H9 (cell line): ENCODE data around the gene MVD. TPM values are rescaled to one million over a fixed set of nuclear protein-coding genes. Genes with fewer than 3 reads are reported as not detected.

ENCODE experiments used
- DNase-seq: peaks from one replicate; pipeline ENCODE4 v3.0.0-alpha.2; 2017
- H2AFZ ChIP-seq: one replicate; pipeline ENCODE4 v1.6.1; 2013; ENCODE audit warnings: mild to moderate bottlenecking, low read length, control low read depth, moderate library complexity
- H2AK5ac ChIP-seq: 2 replicates; pipeline ENCODE4 v1.6.1; 2013; ENCODE audit warnings: low read length, control low read depth, mixed read lengths; ENCODE audit not compliant: insufficient read length
- H2BK120ac ChIP-seq: one replicate; pipeline ENCODE4 v1.6.1; 2013; ENCODE audit warnings: low read depth, mild to moderate bottlenecking, low read length, control low read depth, inconsistent platforms; ENCODE audit not compliant: poor library complexity, severe bottlenecking
- H2BK12ac ChIP-seq: 2 replicates; pipeline ENCODE4 v1.6.1; 2013; ENCODE audit warnings: low read length, control low read depth, mixed read lengths, low read depth; ENCODE audit not compliant: insufficient read length
- H2BK15ac ChIP-seq: 2 replicates; pipeline ENCODE4 v1.6.1; 2013; ENCODE audit warnings: low read depth, low read length, control low read depth
- H2BK20ac ChIP-seq: one replicate; pipeline ENCODE4 v1.6.1; 2013; ENCODE audit warnings: low read depth, mild to moderate bottlenecking, low read length, control low read depth, inconsistent platforms; ENCODE audit not compliant: poor library complexity, severe bottlenecking
- H2BK5ac ChIP-seq: 2 replicates; pipeline ENCODE4 v1.6.1; 2013; ENCODE audit warnings: low read length, control low read depth, mixed read lengths; ENCODE audit not compliant: insufficient read length
- H3K14ac ChIP-seq: 2 replicates; pipeline ENCODE4 v1.6.1; 2013; ENCODE audit warnings: low read length, control low read depth; ENCODE audit not compliant: insufficient read depth
- H3K18ac ChIP-seq: 2 replicates; pipeline ENCODE4 v1.6.1; 2013; ENCODE audit warnings: low read depth, mild to moderate bottlenecking, mixed read lengths, low read length, control low read depth; ENCODE audit not compliant: insufficient read length
- H3K23ac ChIP-seq: 2 replicates; pipeline ENCODE4 v1.6.1; 2013; ENCODE audit warnings: low read length, control low read depth, mixed read lengths, low read depth; ENCODE audit not compliant: insufficient read length
- H3K23me2 ChIP-seq: 2 replicates; pipeline ENCODE4 v1.6.1; 2013; ENCODE audit warnings: low read depth, mild to moderate bottlenecking, mixed read lengths, low read length, control low read depth; ENCODE audit not compliant: insufficient read length, poor library complexity, severe bottlenecking
- H3K27ac ChIP-seq: 2 replicates; pipeline ENCODE4 v1.5.1; 2013; ENCODE audit warnings: low read length, control low read depth, mixed read lengths, low read depth; ENCODE audit not compliant: insufficient read length
- H3K27me3 ChIP-seq: 2 replicates; pipeline ENCODE4 v1.6.1; 2013; ENCODE audit warnings: low read length, control low read depth, inconsistent platforms; ENCODE audit not compliant: insufficient read depth
- H3K4ac ChIP-seq: 2 replicates; pipeline ENCODE4 v1.6.1; 2013; ENCODE audit warnings: low read depth, mild to moderate bottlenecking, control low read depth, inconsistent platforms, low read length, moderate library complexity
- H3K4me1 ChIP-seq: 2 replicates; pipeline ENCODE4 v1.6.1; 2013; ENCODE audit warnings: low read length, control low read depth, inconsistent platforms; ENCODE audit not compliant: insufficient read depth
- H3K4me2 ChIP-seq: 2 replicates; pipeline ENCODE4 v1.6.1; 2013; ENCODE audit warnings: low read length, control low read depth, mixed read lengths; ENCODE audit not compliant: insufficient read length, insufficient read depth
- H3K56ac ChIP-seq: 2 replicates; pipeline ENCODE4 v1.6.1; 2013; ENCODE audit warnings: low read depth, mild to moderate bottlenecking, mixed read lengths, low read length, control low read depth; ENCODE audit not compliant: insufficient read length
- H3K79me1 ChIP-seq: 2 replicates; pipeline ENCODE4 v1.6.1; 2013; ENCODE audit warnings: low read depth, mild to moderate bottlenecking, moderate library complexity, low read length, control low read depth, inconsistent platforms; ENCODE audit not compliant: insufficient read depth, poor library complexity, severe bottlenecking
- H3K79me2 ChIP-seq: 2 replicates; pipeline ENCODE4 v1.6.1; 2013; ENCODE audit warnings: low read length, control low read depth, inconsistent platforms; ENCODE audit not compliant: insufficient read depth
- H3K9ac ChIP-seq: 2 replicates; pipeline ENCODE4 v1.6.1; 2013; ENCODE audit warnings: low read length, control low read depth, mixed read lengths; ENCODE audit not compliant: insufficient read length; ENCODE audit errors: extremely low read depth
- H3K9me3 ChIP-seq: one replicate; pipeline ENCODE4 v1.6.1; 2013; ENCODE audit warnings: low read depth, low read length, inconsistent platforms; ENCODE audit not compliant: control insufficient read depth
- H3T11ph ChIP-seq: one replicate; pipeline ENCODE4 v1.6.1; 2013; ENCODE audit warnings: mild to moderate bottlenecking, low read length, control low read depth, inconsistent platforms
- H4K20me1 ChIP-seq: one replicate; pipeline ENCODE4 v1.6.1; 2013; ENCODE audit not compliant: control insufficient read depth, insufficient read length, insufficient read depth
- H4K5ac ChIP-seq: 2 replicates; pipeline ENCODE4 v1.6.1; 2013; ENCODE audit warnings: low read depth, mild to moderate bottlenecking, mixed read lengths, low read length, control low read depth; ENCODE audit not compliant: insufficient read length
- H4K8ac ChIP-seq: replicated peaks from 2 replicates; pipeline ENCODE4 v1.6.1; 2013; ENCODE audit warnings: low read length, control low read depth, mixed read lengths, low read depth; ENCODE audit not compliant: insufficient read length
- H4K91ac ChIP-seq: 2 replicates; pipeline ENCODE4 v1.6.1; 2013; ENCODE audit warnings: low read depth, mild to moderate bottlenecking, moderate library complexity, mixed read lengths, low read length, control low read depth; ENCODE audit not compliant: insufficient read length
- H3K27ac Mint-ChIP-seq, 3 experiments: 2 replicates in 2 of 3; 3 replicates in 1 of 3; pipeline ENCODE4 v1.8.0; 2020 to 2021; ENCODE audit warnings: mixed read lengths in 3 of 3, mild to moderate bottlenecking in 1 of 3, moderate library complexity in 1 of 3
- H3K27me3 Mint-ChIP-seq: 2 replicates; pipeline ENCODE4 v1.8.0; 2021; ENCODE audit warnings: low read depth, mild to moderate bottlenecking, moderate library complexity, mixed read lengths
- H3K36me3 Mint-ChIP-seq, 3 experiments: 2 replicates in 2 of 3; 3 replicates in 1 of 3; pipeline ENCODE4 v1.8.0; 2020 to 2021; ENCODE audit warnings: low read depth in 3 of 3, mixed read lengths in 3 of 3; ENCODE audit not compliant: insufficient read depth in 1 of 3
- H3K4me1 Mint-ChIP-seq, 2 experiments: 2 replicates each; pipeline ENCODE4 v1.8.0; 2020; ENCODE audit warnings: mixed read lengths in 2 of 2
- H3K4me3 Mint-ChIP-seq, 2 experiments: 2 replicates in 1 of 2; 3 replicates in 1 of 2; pipeline ENCODE4 v1.8.0; 2020 to 2021; ENCODE audit warnings: mild to moderate bottlenecking in 2 of 2, mixed read lengths in 2 of 2, moderate library complexity in 1 of 2
- H3K9me3 Mint-ChIP-seq, 2 experiments: 2 replicates in 1 of 2; 3 replicates in 1 of 2; pipeline ENCODE4 v1.8.0; 2020; ENCODE audit warnings: mild to moderate bottlenecking in 2 of 2, mixed read lengths in 2 of 2, moderate library complexity in 1 of 2
- CTCF ChIP-seq: fragments of 200-600 bp; sonication (generic); conservative IDR thresholded peaks from 3 replicates; pipeline ENCODE4 v1.8.0; 2021; ENCODE audit warnings: antibody characterized with exemption, mild to moderate bottlenecking
- WGBS: extraction: QIAGEN DNeasy Blood & Tissue Kit; methylation state at CpG from one replicate; pipeline ENCODE4 v1.1.7; 2013; ENCODE audit warnings: missing lambda C conversion rate, low lambda C conversion rate, mixed read lengths; ENCODE audit not compliant: insufficient read length; ENCODE audit errors: extremely low coverage; 5-methylcytosine and 5-hydroxymethylcytosine counted together
- total RNA-seq: library from RNA; stranded (reverse); gene quantifications from 2 replicates; pipeline ENCODE4 v1.2.1, GENCODE V29; 2021

MVD gene
- total RNA-seq, 1 experiment from 2014 or later, result 53.2 TPM

- Histone ChIP-seq H2AK5ac (no peak overlapping the region), H2BK15ac (no peak overlapping the region), H4K8ac (no peak overlapping the region), H3K4me2 (no peak overlapping the region), H3T11ph (no peak overlapping the region), H3K23ac (no peak overlapping the region), H4K91ac (no peak overlapping the region), H3K79me1 (peaks cover 3% of the 10 kb centered on the region), H2BK120ac (no peak overlapping the region), H2BK20ac (no peak overlapping the region), H2BK5ac (no peak overlapping the region), H3K9ac (no peak overlapping the region), H3K14ac (no peak overlapping the region), H2BK12ac (no peak overlapping the region), H3K27ac (no peak overlapping the region), H4K5ac (no peak overlapping the region), H3K18ac (no peak overlapping the region), H3K4me1 (no peaks in the 10 kb centered on the region; the same call in 1 of the 2 replicates), H4K20me1 (no peaks in the 10 kb centered on the region), H3K27me3 (no peaks in the 10 kb centered on the region), H3K4ac (no peak overlapping the region), H3K56ac (no peak overlapping the region), H3K23me2 (peaks cover 16% of the 10 kb centered on the region), H3K9me3 (no peaks in the 10 kb centered on the region), H3K79me2 (no peaks in the 10 kb centered on the region), H2AFZ (no peak overlapping the region)
- DNase-seq, result no peak
- Mint-ChIP-seq H3K4me1 (peaks cover 8 to 11% of the 10 kb centered on the region in 2 experiments), H3K36me3 (peaks cover 8 to 20% (median 20%) of the 10 kb centered on the region in 3 experiments; a peak in 6 of 7 replicates), H3K27me3 (peaks cover 1% of the 10 kb centered on the region; the same call in 1 of the 2 replicates), H3K27ac (peak overlapping the region in 1 of 3 experiments; percentile 52; a peak in 1 of 7 replicates), H3K4me3 (no peak overlapping the region), H3K9me3 (no peaks in the 10 kb centered on the region; a peak in 1 of 5 replicates)
- no peak for TF ChIP-seq CTCF
- no CpG with 5 or more reads among the region's 28 CpGs for whole genome bisulfite sequencing
These were observed 16.4 kb downstream of the MVD start for GRCh38 chr16:88646345-88647034.
